HL-60/S4 treated with retinoic acid at 250 ng/mL for 4 days and 3 days (cell line): ENCODE results near the gene HAAO.

Experiments
- in situ Hi-C: fragments of 300-500 bp; cut with MboI; formaldehyde crosslinking; loops from 2 replicates; pipeline ENCODE4 v1.7.0; 2022; ENCODE audit warnings: low sequenced_read_pairs

The HAAO gene

GRCh38 chr2:42792583-42793333, at the start of gene HAAO:
TSS of gene HAAO (minus strand) at chr2:42792583. CDS start at chr2:42792536, 47 bp downstream.
- in situ Hi-C loops = loop anchor here (25.0 kb wide), 1 partner anchor 280 kb away; no protein-coding TSS in a partner anchor

- in situ Hi-C loops = no loop called here
Measured at GRCh38 chr2:42841344-42841743, 49.0 kb upstream of the HAAO start.

DNA sequence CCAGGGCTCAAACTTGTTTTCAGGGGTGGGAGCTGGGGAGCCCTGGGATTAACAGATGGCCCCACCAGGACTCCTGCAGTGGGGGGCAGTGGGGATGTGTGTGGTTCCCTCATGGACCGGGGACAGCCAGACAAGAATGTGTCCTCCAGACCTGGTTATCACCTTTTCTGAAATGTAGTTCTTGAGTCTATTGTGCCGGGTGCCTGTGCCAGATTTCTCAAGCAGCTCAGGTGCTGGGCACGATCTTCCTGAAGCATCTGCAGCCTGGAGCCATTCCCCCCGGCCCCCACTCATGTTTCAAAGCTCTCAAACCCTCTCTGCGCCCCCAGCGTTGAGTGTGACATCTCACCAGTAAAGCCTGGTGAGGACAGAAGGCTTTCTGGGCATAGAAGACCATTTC, 48.4 kb upstream of the HAAO start:
- in situ Hi-C loops = no loop called here

- in situ Hi-C loops = loop anchor here (10.0 kb wide), 1 partner anchor 655 kb away; no protein-coding TSS in a partner anchor
Measured at GRCh38 chr2:42839809-42840501, 47.6 kb upstream of the HAAO start.

- in situ Hi-C loops = loop anchor here (10.0 kb wide), 1 partner anchor 657 kb away; no protein-coding TSS in a partner anchor
Measured at GRCh38 chr2:42838133-42838532, 45.8 kb upstream of the HAAO start.

GRCh38 chr2:42835577-42836371, 43.4 kb upstream of the HAAO start:
- in situ Hi-C loops = loop anchor here (10.0 kb wide), 1 partner anchor 659 kb away; no protein-coding TSS in a partner anchor

GRCh38 chr2:42834161-42834560, 41.8 kb upstream of the HAAO start:
- in situ Hi-C loops = loop anchor here (10.0 kb wide), 1 partner anchor 661 kb away; no protein-coding TSS in a partner anchor

- in situ Hi-C loops = loop anchor here (10.0 kb wide), 1 partner anchor 663 kb away; no protein-coding TSS in a partner anchor
Measured at GRCh38 chr2:42832289-42832634, 39.9 kb upstream of the HAAO start.

- in situ Hi-C loops = loop anchor here (10.0 kb wide), 1 partner anchor 663 kb away; no protein-coding TSS in a partner anchor
Measured at GRCh38 chr2:42831575-42832288, 39.3 kb upstream of the HAAO start.

DNA sequence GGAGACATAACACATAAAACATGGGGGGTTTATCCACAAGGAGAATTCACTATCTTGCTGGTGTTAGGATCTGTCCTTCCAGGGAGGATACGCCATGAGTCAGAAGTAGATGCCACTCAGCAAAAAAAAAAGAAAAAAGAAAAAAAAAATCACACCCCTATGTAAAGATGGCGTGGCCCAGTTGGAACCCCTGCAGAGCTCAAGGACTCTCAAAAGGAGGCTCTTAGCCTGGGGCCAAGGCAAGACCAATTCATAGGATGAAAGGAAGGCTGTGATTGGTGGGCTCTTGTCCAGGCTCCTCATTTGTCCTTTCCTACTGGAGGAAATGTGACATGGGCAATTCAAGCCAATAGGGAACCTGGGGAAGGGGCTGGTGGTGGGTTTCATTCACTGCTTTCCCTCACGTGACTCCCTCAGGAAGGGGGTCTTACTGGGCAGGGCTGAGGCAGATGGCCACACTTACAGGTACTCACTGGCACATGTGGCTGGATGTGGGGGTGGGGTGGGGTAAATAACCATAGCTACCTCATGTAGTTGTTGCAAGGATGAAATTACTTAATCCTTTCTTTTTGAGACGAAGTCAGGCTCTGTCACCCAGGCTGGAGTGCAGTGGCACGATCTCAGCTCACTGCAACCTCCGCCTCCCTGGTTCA, 38.7 kb upstream of the HAAO start:
- in situ Hi-C loops = loop anchor here (10.0 kb wide), 1 partner anchor 664 kb away; no protein-coding TSS in a partner anchor

- in situ Hi-C loops = loop anchor here (10.0 kb wide), 1 partner anchor 665 kb away; no protein-coding TSS in a partner anchor
Measured at GRCh38 chr2:42829671-42830440, 37.5 kb upstream of the HAAO start.

DNA sequence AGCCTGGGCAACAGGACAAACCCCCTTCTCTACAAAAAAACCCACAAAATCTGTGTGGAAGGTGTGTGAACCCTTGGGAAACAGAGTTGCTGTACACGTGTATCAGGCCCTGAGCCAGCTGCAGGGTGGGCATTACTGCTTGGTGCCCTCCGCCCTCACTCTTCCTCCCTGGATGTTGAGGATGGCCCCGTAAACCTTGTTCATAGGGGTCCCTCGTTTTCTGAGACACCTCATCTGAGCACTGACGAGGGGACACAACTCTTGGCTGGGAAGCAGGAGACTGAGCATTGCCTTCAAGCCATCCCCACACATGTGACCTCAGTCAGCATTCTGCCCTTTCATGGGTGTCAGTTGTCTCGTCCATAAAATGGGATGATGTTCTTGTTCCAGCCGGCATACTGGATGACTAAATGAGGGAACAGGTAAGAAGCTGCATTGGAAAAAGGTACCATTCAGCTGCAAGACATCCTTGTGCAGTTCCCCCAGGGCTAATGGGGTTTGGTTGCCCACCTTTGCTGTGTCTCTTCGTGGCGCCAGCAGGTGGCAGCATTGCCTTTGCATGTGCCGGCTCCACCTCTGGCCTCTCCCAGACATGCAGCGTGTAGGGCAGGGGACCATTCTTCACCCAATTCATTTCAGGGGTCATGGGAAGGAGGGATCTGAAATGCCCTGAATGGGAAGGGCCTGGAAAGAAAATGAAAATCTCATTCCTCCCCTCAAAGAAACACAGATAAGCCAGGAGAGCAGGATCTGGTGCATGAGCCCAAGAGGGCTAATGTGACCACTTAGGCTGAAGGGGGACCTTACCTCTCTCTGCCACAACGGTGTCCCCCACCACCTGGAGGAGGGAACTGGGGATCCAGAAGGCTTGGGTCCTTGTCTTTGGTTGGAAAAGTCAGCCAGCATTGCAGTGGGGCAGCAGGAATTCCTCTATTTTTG, 36.4 kb upstream of the HAAO start:
- in situ Hi-C loops = no loop called here

DNA sequence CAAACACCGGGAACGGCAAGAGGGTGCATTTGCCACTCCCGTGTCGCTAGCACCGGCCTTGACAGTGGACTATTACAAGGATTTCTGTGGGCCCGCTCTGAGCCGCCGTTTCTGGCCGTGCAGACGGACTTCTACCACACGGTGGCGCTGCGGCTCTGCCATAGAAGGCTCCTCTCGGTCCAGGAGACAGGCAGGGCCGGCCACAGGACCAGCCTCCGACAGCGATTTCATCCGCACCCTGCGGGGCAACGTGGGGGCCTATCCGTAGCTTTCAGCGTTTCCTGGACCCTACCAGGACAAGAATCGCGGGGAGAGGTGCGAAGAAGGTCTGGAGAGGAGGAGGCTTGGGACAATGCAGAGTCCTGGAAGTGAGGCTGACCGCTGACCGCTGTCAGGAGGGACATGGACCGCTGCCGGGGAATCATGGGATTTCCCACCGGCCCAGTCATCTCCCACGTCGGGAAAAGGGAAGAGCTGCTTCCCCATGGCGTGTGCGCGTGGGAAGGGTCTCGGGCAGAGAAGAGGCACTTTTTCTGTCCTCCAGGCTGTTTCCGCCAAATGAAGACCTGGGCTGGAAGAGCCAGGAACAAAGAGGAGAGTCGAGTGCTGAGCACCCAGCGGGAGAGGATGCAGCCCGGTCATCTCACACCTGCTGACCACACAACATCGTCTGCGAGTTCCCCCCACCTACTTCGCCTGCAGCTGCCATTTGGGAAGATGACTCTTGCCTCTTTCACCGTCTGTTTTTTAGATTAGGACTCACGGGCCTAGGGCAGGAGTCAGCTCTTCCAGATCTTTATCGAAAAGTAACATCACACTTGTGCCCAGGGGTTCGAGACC, 35.5 kb upstream of the HAAO start:
- in situ Hi-C loops = no loop called here

DNA sequence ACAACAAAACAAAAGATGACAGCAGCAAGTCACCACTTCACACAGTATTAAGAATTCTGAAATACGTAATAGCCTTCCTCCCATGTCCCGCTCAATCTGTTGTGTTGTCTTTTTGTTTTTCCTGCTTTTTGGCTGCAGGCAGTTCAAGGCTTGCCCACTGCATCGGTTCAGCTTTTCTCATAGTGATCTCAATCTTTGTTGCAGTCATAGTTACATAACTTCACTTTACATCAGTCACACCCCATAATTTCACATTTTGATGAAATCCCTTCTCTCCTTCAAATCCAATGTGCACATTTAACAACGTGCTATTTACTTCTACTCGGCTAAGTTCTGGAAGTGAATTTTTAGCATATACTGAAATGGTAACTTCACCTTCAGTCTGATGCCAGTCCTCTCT, 33.8 kb upstream of the HAAO start:
- in situ Hi-C loops = no loop called here

GRCh38 chr2:42824454-42824807, 32.0 kb upstream of the HAAO start:
- in situ Hi-C loops = no loop called here

DNA sequence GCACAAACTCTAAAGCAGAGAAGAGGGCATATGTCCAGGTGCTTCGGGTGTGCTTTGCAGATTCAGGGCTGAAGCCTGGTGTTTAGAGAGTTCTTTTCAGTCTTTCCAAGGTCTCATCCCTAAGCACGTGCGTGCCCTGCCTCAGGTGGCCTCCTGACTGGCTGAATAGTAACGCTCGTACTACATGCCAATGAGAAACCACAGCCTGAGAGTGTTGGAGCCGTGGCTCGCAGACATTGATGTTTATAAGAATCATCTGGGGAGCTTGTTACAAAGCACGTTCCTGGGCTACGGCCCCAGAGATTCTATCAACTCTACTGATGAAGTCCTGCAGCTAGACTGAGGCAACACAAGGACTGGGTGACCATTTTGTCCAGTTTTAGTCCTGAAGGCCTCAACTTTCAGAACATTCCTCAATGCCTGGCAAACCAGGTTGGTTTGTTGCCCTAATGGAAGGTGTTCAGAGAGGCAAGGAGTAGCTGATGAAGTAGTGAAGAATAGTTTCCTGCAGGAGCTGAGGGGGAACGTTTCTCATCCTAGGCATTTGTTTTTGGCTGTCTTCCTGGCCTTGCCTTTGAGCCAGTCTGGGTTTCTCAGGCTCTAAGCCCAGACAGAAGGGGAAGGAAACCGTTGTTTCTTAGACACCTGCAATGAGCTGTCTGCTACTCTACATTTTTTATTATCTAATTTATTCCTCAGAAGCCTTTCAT, 31.5 kb upstream of the HAAO start:
- in situ Hi-C loops = no loop called here

GRCh38 chr2:42819160-42819559, 26.8 kb upstream of the HAAO start:
- in situ Hi-C loops = no loop called here
